OCI-LY1 (cell line): Measurements from ENCODE around the gene FBXL19.

Experiments used
- H2AFZ ChIP-seq: fragments of 200-600 bp; sonication (generic), shearing (Covaris generic); 2 replicates; pipeline ENCODE4 v1.6.0; 2014; ENCODE audit warnings: antibody characterized with exemption, mild to moderate bottlenecking, low read length
- H3F3A ChIP-seq: fragments of 200-600 bp; sonication (generic), shearing (Covaris generic); 2 replicates; pipeline ENCODE4 v1.6.0; 2014; ENCODE audit warnings: mild to moderate bottlenecking, antibody characterized with exemption, low read length, moderate library complexity; ENCODE audit not compliant: insufficient read depth
- H3K27ac ChIP-seq: fragments of 200-600 bp; sonication (generic); 2 replicates; pipeline ENCODE4 v1.5.1; 2014; ENCODE audit warnings: low read length, mixed run types, mild to moderate bottlenecking, low read depth; ENCODE audit not compliant: poor library complexity, severe bottlenecking
- H3K27me3 ChIP-seq: fragments of 200-600 bp; sonication (generic); 2 replicates; pipeline ENCODE4 v1.6.0; 2014; ENCODE audit warnings: antibody characterized with exemption, mild to moderate bottlenecking, low read length, moderate library complexity; ENCODE audit not compliant: insufficient read depth
- H3K36me3 ChIP-seq: fragments of 200-600 bp; sonication (generic); 2 replicates; pipeline ENCODE4 v1.6.1; 2014; ENCODE audit warnings: mild to moderate bottlenecking, antibody characterized with exemption, low read length, moderate library complexity, mixed read lengths; ENCODE audit not compliant: insufficient read depth
- H3K4me1 ChIP-seq: fragments of 200-600 bp; sonication (generic); 2 replicates; pipeline ENCODE4 v1.5.1; 2014; ENCODE audit warnings: mild to moderate bottlenecking, low read length, moderate library complexity; ENCODE audit not compliant: insufficient read depth, severe bottlenecking
- H3K4me2 ChIP-seq: fragments of 200-600 bp; sonication (generic), shearing (Covaris generic); 2 replicates; pipeline ENCODE4 v1.6.1; 2014; ENCODE audit warnings: low read length
- H3K4me3 ChIP-seq: fragments of 200-600 bp; sonication (generic); 2 replicates; pipeline ENCODE4 v1.5.1; 2014; ENCODE audit warnings: low read length, low read depth, mild to moderate bottlenecking, mixed read lengths; ENCODE audit not compliant: poor library complexity, severe bottlenecking
- H3K79me2 ChIP-seq: fragments of 200-600 bp; shearing (Covaris generic); 2 replicates; pipeline ENCODE4 v1.6.1; 2016; ENCODE audit warnings: mixed run types, low read length, mixed read lengths; ENCODE audit not compliant: insufficient read depth
- H3K9ac ChIP-seq: fragments of 200-600 bp; sonication (generic), shearing (Covaris generic); 2 replicates; pipeline ENCODE4 v1.6.1; 2014; ENCODE audit warnings: mild to moderate bottlenecking, low read length, mixed read lengths
- H3K9me2 ChIP-seq: fragments of 200-600 bp; sonication (generic), shearing (Covaris generic); 2 replicates; pipeline ENCODE4 v1.6.1; 2014; ENCODE audit warnings: low read depth, mild to moderate bottlenecking, low read length, mixed read lengths
- H3K9me3 ChIP-seq: fragments of 200-600 bp; shearing (Covaris generic); 2 replicates; pipeline ENCODE4 v1.6.1; 2014; ENCODE audit warnings: low read length, mixed read lengths
- H4K20me1 ChIP-seq: fragments of 200-600 bp; sonication (generic), shearing (Covaris generic); 2 replicates; pipeline ENCODE4 v1.6.0; 2016; ENCODE audit warnings: mild to moderate bottlenecking, low read length; ENCODE audit not compliant: insufficient read depth
- EZH2 ChIP-seq: fragments of 200-600 bp; sonication (generic), shearing (Covaris generic); IDR thresholded peaks from 2 replicates; pipeline ENCODE4 v1.8.0; 2017; ENCODE audit warnings: borderline replicate concordance, mixed run types, mild to moderate bottlenecking, antibody characterized with exemption, low read length, moderate library complexity, mixed read lengths
- TF ChIP-seq, protein P1 (sequence below): fragments of 200-600 bp; sonication (generic), shearing (Covaris generic); IDR thresholded peaks from 2 replicates; pipeline ENCODE4 v1.5.1; 2017; ENCODE audit warnings: mild to moderate bottlenecking, antibody characterized with exemption, low read length, moderate library complexity, mixed read lengths

Gene FBXL19

DNA sequence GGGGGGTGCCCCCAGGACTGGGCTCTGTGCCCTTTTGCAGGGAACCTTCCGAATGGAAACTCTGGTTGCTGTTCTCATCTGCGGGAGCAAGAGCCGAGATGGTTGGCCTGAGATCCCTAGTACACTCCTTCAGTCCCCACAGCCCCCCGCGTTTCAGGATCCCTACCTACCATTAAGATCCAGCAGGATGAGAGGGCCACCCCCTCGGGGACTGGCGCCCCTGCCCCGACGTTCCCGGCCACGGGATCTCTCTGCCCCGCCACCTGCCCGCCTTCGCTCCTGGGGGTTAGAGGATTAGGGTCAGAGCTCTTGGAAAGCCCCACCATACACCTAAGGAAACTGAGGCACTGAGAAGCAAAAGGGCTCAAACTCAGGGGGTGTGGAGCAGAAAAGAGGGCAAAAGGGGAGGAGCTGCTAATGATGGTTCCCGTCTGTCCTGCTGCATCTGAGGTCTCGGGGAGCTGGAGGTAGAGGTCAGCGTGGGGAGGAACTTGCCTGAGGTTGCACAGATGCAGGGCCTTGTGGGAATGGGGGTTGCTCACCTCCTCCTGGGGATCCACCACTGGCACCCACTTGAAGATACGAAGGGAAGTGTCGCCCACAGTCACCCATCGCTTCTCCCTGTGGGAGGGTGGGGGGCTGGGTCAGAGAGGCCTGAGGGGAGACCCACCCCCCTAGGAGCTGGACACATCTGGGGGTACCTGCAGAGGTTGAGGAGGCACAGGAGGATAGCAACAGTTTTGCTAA is 30.5 kb upstream of the FBXL19 start:
- Histone ChIP-seq H4K20me1 (no peaks in the 10 kb centered on the region), H3K4me1 (peaks cover 48% of the 10 kb centered on the region), H3K9me2 (no peaks in the 10 kb centered on the region), H3K9me3 (no peaks in the 10 kb centered on the region), H3K4me3 (peak overlapping the region; percentile 72), H3K9ac (peak overlapping the region; percentile 75), H3K79me2 (no peaks in the 10 kb centered on the region), H3K4me2 (peak overlapping the region; percentile 76), H3K27ac (peak overlapping the region; percentile 48), H3K36me3 (peaks cover 14% of the 10 kb centered on the region), H2AFZ (no peak overlapping the region), H3F3A (0 out of 2 replicates have a peak, but pooled peaks cover 8% of the 10 kb centered on the region), H3K27me3 (no peaks in the 10 kb centered on the region)
- TF ChIP-seq, protein P1, sequence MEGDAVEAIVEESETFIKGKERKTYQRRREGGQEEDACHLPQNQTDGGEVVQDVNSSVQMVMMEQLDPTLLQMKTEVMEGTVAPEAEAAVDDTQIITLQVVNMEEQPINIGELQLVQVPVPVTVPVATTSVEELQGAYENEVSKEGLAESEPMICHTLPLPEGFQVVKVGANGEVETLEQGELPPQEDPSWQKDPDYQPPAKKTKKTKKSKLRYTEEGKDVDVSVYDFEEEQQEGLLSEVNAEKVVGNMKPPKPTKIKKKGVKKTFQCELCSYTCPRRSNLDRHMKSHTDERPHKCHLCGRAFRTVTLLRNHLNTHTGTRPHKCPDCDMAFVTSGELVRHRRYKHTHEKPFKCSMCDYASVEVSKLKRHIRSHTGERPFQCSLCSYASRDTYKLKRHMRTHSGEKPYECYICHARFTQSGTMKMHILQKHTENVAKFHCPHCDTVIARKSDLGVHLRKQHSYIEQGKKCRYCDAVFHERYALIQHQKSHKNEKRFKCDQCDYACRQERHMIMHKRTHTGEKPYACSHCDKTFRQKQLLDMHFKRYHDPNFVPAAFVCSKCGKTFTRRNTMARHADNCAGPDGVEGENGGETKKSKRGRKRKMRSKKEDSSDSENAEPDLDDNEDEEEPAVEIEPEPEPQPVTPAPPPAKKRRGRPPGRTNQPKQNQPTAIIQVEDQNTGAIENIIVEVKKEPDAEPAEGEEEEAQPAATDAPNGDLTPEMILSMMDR: no peak
- TF ChIP-seq EZH2: no peak

DNA sequence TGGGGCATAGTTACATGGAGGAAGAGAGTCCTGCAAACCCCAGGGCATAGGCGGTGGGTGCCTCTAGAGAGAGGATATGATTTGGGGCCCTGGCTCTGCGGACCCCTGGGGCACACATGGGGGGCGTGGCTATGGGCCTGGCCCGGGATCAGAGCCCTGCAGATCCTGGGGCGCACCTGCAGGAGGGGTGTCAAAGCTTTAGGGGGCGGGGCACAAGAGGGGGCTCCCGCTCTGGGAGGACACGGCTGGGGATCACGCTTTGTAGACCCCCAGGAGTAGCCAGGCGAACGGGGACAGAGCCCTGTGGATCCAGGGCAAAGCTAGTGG is 30.0 kb upstream of the FBXL19 start:
- Histone ChIP-seq H3K27ac (peak overlapping the region; percentile 48), H3K4me2 (peak overlapping the region; percentile 76), H3K9me3 (no peaks in the 10 kb centered on the region), H3K9ac (peak overlapping the region; percentile 75), H3F3A (0 out of 2 replicates have a peak, but pooled peaks cover 8% of the 10 kb centered on the region), H3K9me2 (no peaks in the 10 kb centered on the region), H3K36me3 (peaks cover 14% of the 10 kb centered on the region), H4K20me1 (no peaks in the 10 kb centered on the region), H3K79me2 (no peaks in the 10 kb centered on the region), H3K27me3 (no peaks in the 10 kb centered on the region), H3K4me1 (peaks cover 48% of the 10 kb centered on the region), H2AFZ (no peak overlapping the region), H3K4me3 (peak overlapping the region; percentile 72)
- no peak for TF ChIP-seq EZH2
- TF ChIP-seq, protein P1: no peak

DNA sequence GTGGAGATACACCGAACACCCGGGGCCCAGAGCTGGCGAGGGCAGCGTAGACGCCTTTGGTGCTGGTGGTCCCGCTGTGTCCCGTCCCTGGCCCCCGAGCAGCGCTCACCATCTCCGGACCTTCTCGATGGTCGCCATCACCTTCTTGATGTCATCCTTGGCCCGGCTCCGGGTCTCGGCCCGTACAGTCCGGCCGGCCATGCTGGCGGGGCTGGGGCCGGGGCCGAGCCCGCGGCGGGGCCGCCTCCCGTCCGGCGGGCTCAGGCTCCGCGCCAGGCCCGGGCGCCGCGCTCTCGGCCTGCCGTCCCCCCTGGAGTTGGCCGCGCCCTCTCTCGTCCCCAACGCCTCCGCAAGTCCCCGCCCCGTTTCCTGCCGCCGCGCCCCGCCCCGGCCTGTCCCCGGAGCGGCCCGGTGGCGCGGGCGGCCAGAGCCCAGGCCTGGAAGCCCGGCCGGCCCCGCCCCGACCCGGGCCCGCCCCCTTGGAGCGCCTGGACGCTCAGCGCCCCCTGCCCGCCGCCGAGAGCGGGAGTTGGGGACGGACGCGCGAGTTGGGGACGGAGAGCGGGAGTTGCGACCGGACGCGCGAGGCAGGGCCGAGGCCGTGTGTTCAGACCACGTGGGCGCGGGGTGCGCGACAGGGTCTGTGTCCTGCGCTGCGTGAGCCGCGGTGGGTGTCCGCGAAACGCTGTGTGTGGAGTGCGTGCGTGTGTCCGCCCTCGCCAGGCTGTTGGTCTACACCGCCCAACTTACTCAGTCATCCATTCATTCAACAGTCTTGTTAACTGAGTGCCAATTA is 29.4 kb upstream of the FBXL19 start, which contains the start of gene BCL7C:
TSS of gene BCL7C (minus strand) at position 334 of the 796 bp plus-strand sequence. CDS start at position 201, 133 bp downstream.
- no peak for TF ChIP-seq EZH2
- TF ChIP-seq, protein P1: peak; percentile 36; the same call in 1 of the 2 replicates
- H3K9ac ChIP-seq: peak within 1 kb of the TSS; percentile 75
- peak within 1 kb of the TSS; percentile 87 for H3K27ac ChIP-seq
- H3K79me2 ChIP-seq: no peaks in the 10 kb centered on the region
- H3F3A ChIP-seq: 0 out of 2 replicates have a peak, but pooled peaks cover 8% of the 10 kb centered on the region
- peaks cover 48% of the 10 kb centered on the region for H3K4me1 ChIP-seq
- no peaks in the 10 kb centered on the region for H3K9me3 ChIP-seq
- H3K4me3 ChIP-seq: peak within 1 kb of the TSS; percentile 72
- no peaks in the 10 kb centered on the region for H3K9me2 ChIP-seq
- no peak within 1 kb of the TSS; the same call in 1 of the 2 replicates for H2AFZ ChIP-seq
- H4K20me1 ChIP-seq: no peaks in the 10 kb centered on the region
- H3K27me3 ChIP-seq: no peaks in the 10 kb centered on the region
- H3K36me3 ChIP-seq: peaks cover 9% of the 10 kb centered on the region; the same call in 1 of the 2 replicates
- peak within 1 kb of the TSS; percentile 76 for H3K4me2 ChIP-seq
